Measurements from ENCODE around the gene MCL1.
"Not testable (repeated sequence)": the region's sequence is repeated elsewhere in the genome, so short reads cannot be mapped to it uniquely, and the experiment has no call there.

Gene MCL1

DNA sequence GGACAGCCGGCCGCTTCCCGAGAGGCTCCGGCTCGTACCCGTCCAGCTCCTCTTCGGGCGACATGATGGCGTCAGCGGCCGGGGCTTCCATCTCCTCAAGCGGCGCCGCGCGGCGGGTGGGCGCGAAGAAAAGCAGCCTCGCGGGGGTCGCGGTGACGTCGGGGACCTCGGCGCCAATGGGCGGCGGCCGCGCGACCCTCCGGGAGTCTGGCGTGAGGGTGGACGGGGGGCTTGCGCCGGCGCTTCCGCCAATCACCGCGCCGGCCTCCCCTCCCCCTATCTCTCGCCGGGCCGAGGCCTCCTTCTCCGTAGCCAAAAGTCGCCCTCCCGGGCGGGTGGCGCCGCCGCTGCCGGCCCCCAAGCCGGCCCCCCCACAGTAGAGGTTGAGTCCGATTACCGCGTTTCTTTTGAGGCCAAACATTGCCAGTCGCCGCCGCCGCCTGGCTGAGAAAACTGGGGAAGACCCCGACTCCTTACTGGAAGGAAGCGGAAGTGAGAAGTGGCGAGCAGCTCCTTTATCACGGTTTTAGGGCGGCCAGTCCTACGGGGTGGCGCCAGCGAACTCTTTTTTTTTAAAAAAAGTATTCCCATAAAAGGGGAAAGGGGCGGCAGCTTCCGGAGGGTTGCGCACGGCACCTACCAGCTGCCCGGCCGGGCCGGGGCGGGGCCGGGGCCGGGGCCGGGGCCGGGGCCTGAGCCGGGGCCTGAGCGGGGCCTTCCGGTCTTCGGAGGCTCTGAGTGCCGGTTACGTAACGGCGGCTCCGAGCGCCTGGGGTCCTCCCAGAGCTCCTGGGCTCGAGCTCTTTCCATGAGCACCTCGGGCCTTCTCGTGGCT, at the start of gene MCL1:
Gene MCL1, minus strand, starts transcription at position 501 of the 835 bp plus-strand sequence. Its CDS starts 80 bp downstream, at position 421.
- peak; percentile 98 for DNase-seq

DNA sequence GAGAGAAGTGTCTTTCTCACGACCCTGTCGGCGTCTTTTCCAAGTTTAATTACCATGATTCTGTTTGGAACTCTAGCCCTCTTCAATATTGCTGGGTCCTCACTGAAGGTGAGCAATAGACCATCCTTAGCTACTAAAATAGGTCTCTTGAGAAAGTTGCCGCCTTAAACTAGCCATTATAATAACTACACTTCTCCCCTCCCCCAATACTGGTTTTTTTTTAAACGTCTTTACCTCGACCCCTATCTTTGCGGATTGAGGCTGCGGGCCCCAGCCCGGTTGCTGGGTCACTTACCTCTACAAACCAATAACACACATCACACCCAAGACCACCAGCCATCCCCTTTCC, 49.3 kb upstream of the MCL1 start:
- DNase-seq = no peak

DNA sequence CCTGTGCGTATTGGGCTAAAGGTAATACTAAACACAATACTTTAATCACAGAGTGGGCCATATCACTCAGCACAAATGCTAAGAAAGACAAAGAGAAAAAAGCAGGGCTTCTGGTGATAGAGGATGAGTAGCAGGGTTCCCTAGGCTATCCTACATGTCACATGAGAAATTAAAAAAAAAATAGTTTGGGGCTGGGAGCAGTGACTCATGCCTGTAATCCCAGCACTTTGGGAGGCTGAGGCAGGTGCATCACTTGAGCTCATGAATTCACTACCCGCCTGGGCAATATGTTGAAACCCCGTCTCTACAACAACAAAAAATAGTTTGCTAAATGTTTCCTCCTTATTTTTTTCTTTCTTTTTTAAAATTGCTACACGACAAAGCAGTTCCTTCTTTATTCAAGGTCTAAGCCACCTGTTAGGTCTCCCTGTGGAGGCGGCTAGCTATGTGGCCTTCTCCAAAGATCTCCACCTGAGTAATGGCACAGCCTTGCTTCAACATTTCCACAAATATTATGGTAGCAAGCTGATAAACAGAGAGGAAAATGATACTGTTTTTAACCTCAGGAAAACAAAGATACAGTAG, 48.5 kb upstream of the MCL1 start:
- no peak for DNase-seq

DNA sequence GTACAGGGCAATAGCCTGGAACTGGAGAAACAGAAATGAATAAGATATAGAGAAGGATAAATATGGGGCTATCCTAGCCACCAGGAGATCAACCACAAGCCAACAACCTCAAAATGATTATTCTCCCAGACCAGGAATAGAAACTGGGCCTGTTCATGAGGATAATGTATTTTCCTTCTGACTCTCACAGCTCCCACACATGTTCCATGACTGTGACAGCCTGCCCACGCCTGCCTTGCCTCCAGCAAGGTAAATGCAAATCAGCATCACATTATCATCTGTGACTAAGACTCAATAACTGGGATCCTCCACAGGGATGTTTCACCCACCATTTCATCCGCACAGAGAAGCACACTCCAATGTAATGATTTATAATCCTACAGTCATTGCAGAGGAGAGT, 46.7 kb upstream of the MCL1 start:
- peak; percentile 31 for DNase-seq

DNA sequence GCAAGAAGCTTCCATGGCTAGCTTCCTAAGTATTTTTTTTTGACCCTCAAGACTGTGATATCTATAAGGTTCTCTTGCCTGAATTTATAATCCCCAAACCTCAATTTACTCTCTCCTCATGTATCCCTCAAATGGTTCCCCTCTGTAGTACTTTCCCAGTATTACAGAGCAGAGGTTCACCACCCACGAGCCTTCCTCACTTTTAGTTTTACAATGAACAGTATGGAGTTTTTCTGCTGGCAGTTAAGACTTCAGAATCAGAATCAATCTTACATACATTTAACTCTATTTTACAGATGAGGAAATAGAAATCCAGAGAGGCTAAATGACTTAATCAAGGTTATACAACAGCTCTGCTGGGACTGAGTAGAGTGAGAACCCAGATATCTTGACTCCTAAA, 45.1 kb upstream of the MCL1 start:
- DNase-seq = peak; percentile 72

DNA sequence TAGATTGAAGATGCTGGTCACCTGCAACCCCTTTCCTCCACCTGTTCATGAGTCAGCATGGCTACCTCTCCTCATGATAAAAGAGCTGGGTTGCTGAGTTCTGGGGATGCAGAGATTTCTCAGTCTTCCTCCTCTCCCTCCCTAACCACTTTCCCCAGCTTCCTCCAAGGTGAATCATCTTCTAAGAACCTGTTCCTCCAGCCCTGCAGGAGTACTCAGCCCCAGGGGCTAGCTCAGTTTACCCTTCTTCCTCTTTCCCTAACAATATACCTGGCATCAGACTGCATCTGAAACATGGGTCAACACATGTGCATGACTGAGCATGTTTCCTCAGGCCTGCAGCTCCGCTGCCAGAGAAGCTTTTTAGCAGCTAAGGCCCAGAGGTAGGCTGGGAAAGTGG, 44.7 kb upstream of the MCL1 start:
- DNase-seq = not testable (repeated sequence)

DNA sequence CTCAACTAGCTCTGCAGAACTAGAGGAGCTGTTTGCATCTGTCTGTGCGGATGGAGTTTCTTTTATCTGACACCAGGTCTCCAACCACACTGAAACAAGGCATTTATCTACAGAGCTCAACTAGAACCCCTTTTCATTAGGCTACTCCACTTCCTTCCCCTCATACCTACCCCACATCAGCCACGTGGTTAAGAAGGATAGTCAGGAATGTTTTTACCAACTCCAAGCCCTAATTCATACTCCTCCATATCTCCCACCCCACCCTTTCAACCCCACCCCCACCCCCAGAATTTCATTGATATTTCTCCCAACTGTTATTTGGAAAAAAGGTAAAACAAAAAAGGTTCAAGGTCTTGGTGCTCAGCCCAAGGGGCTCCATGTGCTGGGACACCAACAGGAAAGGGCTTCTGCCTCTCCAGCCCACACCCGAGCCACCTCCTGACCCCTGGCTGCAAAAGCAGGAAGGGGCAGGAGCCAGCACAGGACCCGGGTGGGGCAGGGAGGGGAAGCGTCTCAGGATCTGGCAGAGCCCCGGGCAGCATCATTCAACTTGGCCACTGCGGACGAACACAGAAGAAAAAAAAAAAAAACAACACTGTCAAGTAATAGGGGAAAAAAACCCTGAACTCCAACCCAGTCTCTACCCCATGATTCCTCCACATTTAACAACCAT, 43.0 kb upstream of the MCL1 start:
- no peak for DNase-seq

DNA sequence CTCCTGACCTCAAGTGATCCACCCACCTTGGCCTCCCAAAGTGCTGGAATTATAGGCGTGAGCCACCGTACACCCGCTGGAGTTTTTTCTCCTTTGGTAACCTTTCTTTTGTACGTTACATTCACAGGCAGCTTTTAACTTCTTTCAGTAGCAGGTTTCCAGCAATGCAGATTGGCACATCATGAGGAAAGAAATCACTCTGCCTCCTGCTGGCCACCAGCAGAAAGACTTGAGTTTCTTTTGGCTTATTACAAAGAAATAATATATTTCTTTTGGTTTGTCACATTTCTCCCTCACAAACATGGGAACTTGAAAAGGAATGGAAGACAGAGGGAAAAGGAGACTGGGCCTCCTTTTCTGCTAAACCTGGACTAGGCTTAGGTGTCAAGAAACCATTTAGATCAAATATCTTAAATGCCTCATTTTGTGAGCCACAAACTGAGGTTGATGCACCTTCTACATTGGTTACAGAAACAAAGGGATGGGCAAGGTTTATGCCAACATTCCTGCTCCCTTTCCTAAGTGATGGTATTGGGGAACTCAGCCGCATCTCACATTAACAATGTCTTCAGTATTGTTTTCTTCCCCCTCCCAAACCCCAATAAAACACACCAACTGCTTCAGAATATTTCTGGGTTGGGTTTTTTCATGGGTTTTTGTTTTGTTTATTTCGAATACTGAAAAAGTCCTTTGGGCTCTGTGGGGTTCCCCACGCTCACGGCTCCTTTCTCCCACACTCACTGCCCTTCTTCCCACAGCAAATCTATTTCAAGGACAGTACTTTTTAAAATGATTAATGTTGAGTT, 42.3 kb upstream of the MCL1 start:
- peak; percentile 75 for DNase-seq

DNA sequence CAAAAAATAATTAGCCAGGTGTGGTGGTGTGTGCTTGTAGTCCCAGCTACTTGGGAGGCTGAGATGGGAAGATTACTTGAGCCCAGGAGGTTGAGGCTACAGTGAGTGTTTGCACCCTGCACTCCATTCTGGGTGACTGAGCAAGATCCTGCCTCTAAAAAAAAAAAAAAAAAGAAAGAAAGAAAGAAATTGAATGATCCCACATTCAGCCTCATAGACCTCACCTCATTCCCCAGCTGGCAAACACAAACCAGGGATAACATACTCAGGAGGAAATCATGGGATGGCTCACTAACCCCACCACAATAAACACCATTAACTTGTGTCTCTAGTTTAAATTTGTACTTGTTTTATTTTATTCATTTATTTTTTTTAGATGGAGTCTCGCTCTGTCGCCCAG, 41.5 kb upstream of the MCL1 start:
- no peak for DNase-seq

DNA sequence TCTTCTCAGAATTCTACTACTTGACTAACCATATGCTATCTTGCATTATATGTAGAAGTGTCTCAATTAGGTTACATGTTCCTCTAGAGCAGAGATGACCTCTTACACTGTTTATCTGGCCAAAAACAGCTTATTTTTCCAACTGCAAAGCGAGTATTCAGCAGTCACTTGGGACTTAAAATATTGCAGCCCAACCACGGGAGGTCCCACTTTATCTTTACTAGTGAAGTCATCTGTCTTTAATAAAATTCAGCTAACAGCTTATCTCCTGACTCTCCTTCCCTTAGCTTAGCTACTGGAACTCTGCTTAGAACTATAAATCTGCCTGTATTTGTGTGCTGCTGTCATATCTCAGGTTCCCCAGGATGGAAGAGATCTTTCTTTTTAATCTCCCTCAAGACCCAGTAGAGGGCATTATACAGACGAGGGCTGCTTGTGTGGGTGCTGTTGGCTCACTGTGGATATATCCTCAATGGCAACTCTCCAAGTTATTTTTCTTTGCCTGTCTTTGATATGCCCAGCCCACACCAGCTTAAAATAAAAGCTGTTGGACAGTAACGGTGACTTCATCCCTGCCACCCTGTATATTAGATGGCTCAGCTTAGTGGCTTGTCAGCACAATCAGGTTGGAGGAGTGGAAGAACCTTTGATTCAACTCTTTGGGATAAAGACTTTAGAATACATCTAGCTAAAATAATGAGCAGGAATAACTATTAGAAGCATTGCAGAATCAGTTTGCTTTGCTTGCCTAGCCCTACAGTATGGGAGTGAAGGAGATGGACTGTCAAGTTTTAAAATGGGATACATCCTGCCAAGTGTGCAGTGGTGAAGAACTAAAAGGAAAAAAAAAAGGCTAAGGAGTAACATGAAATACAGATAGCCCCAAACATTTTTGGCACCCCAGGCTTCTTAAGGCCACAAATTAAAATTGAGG, 40.4 kb upstream of the MCL1 start:
- peak; percentile 75 for DNase-seq

DNA sequence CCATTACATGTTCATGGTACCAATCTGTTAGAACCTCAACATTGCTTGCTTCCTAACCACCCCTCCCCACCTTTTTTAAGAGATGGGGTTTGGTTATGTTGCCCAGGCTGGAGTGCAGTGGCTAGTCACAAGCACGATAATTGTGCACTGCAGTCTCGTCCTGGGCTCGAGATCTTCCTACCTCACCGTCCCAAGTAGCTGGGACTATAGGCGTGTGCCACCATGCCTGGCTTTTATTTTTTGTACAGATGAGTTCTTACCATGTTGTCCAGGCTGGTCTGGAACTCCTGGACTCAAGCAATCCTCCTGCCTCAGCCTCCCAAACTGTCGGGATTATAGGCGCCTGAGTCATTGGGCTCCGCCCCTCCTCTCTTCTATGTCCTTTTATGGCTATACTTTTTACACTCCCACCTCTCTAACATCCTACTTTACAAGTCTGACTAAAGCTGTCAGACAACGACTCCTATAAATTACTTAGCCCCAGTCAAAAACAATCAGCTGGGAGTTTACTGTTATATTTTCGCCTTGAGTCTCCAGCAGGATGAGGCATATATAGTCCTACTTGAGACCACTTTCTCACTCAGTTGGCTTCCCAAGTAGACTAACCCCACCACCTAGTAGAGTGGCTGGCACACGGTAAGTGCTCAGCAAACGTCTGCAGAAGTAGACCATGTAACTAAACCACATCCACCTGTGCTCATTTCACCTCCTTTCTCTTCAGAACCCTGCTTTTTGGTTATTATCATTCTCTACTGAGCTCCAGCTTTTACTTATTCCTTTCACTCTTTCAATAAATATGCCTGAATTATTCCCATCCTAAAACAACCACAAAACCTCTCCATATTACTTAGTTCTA, 36.2 kb upstream of the MCL1 start:
- DNase-seq = peak; percentile 34

DNA sequence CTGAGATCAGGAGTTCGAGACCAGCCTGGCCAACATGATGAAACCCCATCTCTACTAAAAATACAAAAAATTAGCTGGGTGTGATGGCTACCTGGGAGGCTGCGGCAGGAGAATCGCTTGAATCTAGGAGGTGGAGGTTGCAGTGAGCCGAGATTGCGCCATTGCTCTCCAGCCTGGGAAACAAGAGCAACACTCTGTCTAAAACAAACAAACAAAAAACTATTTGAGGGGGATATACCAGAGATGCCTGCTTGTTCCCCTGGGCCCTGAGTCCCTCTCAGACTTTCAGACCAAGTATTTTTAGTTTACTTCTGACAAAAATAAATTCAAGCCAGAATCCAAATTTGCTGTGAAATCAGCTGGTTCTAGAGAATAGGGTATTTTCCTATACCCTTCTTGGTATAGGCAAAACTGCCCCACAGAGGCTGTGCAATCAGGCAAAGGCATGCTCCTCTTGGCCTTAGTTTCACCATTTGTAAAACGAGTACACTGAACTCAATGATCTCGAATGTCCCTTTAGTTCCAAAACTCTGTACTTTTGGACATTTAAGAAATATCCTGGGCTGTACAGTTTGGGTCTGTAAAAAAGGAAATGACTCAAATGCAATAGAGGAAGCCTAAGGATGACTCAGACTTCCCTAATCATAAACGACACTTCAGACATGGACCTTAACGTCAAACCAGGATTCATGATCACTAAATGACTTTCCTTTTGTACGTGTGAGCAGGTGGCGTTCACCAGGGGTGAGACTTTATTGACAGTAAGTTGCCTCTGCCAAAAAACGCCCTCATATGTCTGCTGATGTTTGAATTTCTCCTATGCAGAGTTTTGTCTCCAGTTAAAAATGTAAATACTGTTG, 33.9 kb upstream of the MCL1 start:
- peak; percentile 98 for DNase-seq

DNA sequence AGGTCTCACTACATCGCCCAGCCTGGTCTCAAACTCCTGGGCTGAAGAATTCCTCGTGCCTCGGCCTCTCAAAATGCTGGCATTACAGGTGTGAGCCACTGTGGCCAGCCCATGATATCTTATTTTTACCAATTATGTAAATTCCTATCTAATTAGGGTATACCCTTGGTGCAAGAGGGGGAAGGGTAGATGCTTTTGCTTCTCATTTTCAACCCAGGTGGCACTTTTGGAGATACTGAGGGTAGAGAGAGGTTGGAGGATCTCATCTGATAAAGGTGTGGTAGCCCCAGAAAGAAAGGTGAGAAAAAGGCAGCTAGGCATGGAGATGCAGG, 32.6 kb upstream of the MCL1 start:
- no peak for DNase-seq

DNA sequence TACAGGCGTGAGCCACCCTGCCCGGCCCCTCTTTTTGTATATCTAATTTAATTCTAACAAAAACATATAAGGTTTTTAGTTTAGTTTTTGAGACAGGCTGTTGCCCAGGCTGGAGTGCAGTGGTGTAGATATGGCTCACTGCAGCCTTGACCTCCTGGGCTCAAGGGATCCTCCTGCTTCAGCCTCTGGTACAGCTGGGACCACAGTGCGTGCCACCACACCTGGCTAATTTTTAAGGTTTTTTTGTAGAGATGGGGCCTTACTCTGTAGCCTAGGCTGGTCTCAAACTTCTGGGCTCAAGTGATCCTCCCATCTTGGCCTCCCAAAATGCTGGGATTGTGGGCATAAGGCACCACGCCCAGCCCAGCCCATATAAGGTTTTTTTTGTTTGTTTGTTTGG, 31.2 kb upstream of the MCL1 start:
- DNase-seq = no peak

DNA sequence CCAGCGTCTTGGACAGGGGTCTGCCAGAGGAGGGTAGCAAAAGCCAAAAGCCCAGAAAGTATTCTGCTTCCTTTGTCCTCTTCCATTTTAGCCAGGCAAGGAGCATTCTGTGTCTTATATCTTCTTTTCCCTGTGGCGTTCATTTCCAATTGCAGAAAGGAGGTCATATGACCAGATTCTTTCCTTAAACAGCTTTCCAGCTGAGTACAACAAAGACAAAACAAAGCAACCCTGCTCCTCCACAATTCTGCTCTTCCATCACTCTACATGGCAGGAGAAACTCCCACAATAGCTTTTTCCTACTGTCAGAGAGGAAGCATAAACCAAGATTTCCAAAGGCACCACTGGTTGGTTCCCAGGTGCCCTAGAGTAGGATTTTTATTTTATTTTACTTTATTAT, 30.3 kb upstream of the MCL1 start:
- DNase-seq = no peak

DNA sequence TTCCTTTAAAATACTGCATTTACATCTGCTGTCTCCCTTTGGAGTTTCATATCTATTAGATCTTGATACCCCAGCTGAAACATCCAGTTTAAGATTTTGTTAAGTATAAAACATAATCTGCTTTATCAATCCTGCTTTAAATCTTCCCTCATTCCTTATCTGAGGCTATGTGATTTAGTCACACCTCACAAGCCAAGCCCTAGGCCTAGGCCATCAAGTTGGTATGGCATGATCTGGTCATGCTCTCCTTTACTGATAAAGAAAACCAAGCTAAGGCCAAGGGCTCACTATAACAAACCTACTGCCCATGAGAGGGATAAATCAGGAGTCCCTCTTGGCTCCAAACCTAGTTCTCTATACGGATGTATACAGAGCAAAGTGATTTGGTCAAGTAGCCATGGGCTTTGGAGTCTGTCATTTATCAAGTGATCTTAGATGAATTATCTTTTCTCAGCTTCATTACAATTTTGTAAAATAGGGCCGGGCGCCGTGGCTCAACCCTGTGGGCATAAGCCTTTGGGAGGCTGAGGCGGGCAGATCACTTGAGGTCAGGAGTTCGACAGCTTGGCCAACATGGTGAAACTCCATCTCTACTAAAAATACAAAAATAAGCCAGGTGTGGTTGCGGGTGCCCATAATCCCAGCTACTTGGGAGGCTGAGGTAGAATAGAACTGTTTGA, 27.2 kb upstream of the MCL1 start:
- DNase-seq = no peak

DNA sequence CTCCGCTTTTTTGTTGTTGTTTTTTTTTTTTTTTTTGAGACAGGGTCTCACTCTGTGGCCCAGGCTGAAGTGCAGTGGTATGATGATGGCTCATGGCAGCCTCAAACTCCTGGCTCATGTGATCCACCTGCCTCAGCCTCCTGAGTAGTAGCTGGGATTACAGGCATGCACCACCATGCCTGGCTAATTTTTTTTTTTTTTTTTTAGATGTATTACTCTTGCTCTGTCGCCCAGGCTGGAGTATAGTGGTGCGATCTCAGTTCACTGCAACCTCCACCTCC, 26.0 kb upstream of the MCL1 start:
- not testable (repeated sequence) for DNase-seq

DNA sequence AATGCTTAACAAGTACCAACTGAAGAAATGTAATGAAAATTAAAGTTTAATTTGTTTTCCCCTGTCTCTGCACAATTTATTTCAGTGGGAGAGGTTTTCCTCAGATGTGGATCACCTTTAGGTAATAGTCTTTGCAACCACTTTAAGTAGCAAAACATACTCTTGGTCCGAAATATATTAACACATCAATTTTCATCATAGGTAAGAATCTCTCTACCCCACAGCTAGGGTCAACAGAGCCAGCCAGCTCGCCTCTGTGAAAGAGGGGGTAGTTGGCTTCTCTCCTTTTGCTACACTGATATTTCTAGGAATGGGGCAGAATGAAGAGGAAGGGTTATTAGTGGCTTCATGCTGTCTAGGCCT, 24.8 kb upstream of the MCL1 start:
- no peak for DNase-seq

DNA sequence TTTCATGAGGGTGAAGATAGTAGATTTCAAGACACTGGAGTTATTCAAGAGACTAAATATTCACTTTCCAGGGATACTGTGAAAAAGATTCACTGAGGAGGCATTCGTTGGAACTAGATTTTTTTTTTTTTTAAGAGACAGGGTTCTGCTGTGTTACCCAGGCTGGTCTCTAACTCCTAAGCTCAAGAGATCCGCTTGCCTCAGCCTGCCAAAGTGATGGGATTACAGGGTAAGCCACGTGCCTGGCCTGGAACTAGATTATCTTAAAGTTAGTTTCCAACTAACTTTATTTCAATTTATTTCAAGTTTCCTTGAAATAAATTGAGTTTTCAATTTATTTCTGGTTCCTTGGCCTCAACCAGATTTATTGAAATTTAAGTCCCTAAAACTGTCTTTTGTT, 24.3 kb upstream of the MCL1 start:
- DNase-seq = no peak

DNA sequence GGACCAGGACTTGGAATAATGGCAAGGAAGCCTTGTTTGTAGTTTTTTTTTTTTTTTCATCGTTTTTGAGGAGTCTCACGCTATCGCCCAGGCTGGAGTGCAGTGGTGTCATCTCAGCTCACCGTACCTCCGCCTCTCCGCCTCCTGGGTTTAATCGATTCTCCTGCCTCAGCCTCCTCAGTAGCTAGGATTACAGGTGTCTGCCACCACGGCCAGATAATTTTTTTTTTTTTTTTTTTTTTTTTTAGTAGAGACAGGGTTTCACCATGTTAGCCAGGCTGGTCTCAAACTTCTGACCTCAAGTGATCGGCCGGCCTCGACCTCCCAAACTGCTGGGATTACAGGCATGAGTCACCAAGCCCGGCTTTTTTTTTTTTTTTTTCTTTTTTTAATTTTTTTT, 23.0 kb upstream of the MCL1 start:
- not testable (repeated sequence) for DNase-seq
